ENCODE results near the gene KRTAP5-11.
"Not testable (repeated sequence)": the region's sequence is repeated elsewhere in the genome, so short reads cannot be mapped to it uniquely, and the experiment has no call there.

KRTAP5-11 gene

DNA sequence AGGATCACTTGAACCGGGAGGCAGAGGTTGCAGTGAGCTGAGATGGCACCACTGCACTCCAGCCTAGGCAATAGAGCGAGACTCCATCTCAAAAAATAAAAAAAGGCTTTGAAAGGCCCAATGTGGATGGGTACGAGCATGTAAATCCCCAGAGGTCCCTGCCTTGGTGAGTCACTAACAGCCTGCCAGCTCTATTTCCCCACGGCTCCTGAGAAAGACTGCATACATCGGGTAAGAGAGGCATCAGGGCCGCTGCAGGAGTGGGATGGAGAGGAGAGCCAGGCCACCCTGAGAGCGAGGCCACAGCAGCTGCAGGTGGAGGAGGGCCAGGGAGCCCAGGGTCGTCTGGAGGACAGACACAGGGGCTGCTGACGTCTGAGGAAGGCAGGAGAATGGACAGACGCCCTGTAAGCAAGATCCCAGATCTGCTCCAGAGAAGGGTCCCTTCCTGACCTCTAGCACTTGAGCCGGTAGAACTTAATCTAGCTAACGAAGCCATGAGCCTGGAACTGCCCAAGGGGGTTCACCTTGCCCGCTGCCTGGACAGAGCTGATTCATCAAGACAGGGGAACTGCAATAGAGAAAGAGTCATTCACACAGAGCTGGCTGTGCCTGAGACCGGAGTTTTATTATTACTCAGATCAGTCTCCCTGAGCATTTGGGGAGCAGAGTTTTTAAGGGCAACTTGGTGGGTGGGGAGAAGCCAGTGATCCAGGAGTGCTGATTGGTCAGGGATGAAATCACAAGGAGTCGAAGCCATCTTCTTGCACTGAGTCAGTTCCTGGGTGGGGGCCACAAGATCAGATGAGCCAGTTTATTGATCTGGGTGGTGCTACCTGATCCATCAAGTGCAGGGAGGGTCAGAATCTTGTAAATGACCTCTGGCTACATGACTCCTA lies 39.5 kb downstream of the KRTAP5-11 start:
- H3K27ac ChIP-seq: no peak overlapping the region
- TF ChIP-seq CTCF (IDR thresholded peaks at IDR 0.05) (no peak), ZFX (IDR thresholded peaks at IDR 0.05; ENCODE audit: borderline replicate concordance) (no peak)

GRCh38 chr11:71542382-71542781 lies 40.3 kb downstream of the KRTAP5-11 start:
- no peak for TF ChIP-seq CTCF (IDR thresholded peaks at IDR 0.05)
- no peak for TF ChIP-seq ZFX (IDR thresholded peaks at IDR 0.05; ENCODE audit: borderline replicate concordance)
- H3K27ac ChIP-seq: no peak overlapping the region

- H3K27ac ChIP-seq: not testable (repeated sequence)
Measured at GRCh38 chr11:71540521-71541304, 42.0 kb downstream of the KRTAP5-11 start.

DNA sequence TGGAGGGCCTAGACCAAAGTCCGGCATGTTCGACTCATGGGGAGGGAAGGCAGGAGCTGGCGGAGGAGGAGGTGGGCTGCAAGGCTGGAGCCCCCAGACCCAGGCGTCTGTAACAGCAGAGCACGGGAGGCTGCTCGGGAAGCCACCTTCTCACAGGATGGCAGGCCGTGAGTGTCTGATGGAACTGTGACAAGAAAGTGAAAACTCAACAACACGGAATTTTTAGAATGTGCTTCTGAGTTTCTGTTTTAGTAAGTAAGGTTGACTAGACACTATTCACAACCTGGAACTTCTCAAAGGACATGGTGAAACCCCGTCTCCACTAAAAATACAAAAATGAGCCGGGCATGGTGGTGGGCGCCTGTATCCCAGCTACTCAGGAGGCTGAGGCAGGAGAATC lies 42.7 kb downstream of the KRTAP5-11 start:
- H3K27ac ChIP-seq: not testable (repeated sequence)

- TF ChIP-seq CTCF (IDR thresholded peaks at IDR 0.05) (no peak), ZFX (IDR thresholded peaks at IDR 0.05; ENCODE audit: borderline replicate concordance) (no peak)
- H3K27ac ChIP-seq: no peak overlapping the region
Measured at GRCh38 chr11:71539017-71539416, 43.7 kb downstream of the KRTAP5-11 start.

DNA sequence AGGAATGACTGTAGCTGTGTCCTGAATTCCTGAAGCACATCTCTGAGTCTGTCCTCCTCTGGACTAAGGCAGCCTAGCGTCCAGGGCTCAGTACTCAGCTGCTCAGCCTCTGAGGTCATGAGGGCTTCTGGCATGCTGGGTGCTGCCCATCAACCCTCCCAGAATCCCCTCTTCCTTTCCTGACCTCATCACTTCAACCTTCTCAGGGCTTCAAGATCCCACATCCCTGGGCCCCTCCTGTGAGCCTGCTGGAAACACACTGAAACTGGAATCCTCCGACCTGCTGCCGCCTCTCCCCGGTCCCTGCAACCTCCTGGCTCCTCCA lies 44.0 kb downstream of the KRTAP5-11 start:
- TF ChIP-seq CTCF (IDR thresholded peaks at IDR 0.05): no peak
- no peak for TF ChIP-seq ZFX (IDR thresholded peaks at IDR 0.05; ENCODE audit: borderline replicate concordance)
- H3K27ac ChIP-seq: no peak overlapping the region

- not testable (repeated sequence) for H3K27ac ChIP-seq
Measured at GRCh38 chr11:71537977-71538665, 44.6 kb downstream of the KRTAP5-11 start, which contains the start of gene KRTAP5-8. Gene KRTAP5-8, plus strand, starts transcription at chr11:71538025. Its CDS starts 31 bp downstream, at chr11:71538056.

DNA sequence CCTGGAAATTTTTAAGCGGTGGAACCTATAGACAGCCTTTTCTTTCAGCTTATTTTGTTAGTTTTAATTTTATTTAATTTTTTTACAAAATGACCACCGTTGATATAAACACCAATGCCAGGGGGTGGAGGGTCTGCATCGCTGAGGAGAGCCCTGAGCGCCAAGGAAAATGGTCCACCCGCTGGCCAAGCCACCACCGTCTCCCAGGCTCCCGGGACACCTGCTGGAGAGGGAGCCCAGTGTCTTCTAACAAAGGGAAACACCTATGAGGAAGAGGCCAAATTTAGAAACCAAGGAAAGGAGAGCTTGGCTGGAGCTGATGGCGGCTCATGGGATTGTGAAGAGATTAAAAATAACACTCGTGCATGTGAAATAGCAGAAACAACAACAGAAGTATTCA lies 45.1 kb downstream of the KRTAP5-11 start:
- no peak overlapping the region for H3K27ac ChIP-seq
- TF ChIP-seq CTCF (IDR thresholded peaks at IDR 0.05): no peak
- TF ChIP-seq ZFX (IDR thresholded peaks at IDR 0.05; ENCODE audit: borderline replicate concordance): no peak

Measured in 22Rv1 (cell line).